Epidermal melanocyte (primary cell): ENCODE results near the gene WDR7.
A peak's percentile ranks its signal among the peaks of the same experiment; 100 is the strongest.

ENCODE experiments used
- DNase-seq: peaks from one replicate; pipeline ENCODE4 v3.0.0; 2011; ENCODE audit warnings: low spot score; ENCODE audit not compliant: insufficient read length

Gene WDR7

DNA sequence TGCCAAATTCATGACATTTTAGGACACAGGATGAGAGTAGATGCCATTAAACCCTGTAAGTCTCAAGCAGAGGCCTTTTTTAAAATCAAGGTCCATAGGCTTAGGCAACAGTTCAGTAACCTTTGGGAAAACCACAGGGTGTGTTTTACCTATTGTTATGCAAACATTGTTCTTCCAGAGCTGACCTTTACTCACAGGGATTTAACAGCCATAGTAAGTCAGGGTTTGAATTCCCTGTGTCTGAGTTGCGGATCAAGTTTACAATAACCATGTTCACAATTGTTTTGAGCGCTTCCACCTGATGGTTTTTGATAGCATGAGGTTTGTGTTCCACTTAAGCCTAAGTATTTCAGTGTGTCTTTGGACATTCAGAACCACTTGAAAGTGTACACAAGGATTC, 335.7 kb downstream of the WDR7 start:
- DNase-seq, result no peak

DNA sequence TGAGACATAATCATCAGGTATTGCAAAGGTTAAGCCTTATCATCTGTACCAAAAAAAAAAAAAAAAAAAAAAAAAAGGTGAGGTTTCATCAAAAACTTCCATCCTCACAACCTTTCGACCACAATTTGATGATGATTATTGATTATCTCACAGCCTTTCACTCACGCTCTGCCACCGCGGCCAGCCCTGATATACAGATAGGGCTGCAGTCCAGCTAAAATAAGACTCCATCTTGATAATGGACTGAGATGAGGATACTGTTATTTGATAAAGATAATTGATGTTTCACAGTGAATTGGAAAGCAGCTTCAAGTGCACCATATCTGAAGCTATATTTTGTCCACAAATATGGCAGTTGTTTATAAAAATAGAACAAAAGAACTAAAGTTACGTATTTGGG, 336.1 kb downstream of the WDR7 start:
- DNase-seq, result no peak

DNA sequence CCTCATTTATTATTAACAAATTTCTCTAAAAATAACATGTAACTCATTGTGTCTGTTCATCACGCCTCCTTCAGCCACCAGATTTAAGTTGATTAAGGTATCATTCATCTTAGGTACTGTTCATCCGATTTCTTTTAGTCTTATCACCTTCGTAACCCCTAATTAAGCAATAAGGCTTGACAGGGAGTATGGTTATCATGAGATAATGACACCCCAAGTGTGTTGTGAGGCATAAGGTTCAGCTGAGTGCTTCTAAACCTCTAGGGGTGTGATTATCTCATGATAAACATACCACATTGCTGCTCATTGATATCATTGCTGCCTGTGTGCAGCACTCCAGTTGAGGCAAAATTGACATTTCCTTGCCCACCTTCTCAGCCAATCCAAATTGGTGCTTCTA, 336.9 kb downstream of the WDR7 start:
- DNase-seq, result no peak

GRCh38 chr18:56990678-56991077, 339.5 kb downstream of the WDR7 start:
- no peak for DNase-seq

DNA sequence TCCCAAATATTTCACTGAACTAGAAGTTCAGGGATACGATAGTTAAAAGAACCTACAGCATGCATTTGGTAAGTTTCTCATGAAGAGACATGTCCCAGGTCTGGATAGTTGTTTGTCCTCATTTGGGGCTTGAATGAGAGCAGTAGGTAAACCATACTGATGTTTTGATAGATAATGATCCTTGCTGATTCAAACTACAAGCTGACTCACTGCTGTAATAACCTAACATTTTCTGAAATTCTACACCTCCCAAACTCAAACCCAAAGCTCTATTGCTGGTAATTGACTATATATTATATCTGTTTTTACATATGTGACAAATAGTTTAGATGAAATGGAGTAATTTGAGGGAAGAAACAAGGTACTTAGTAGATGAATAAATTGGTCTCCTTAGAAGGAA, 341.6 kb downstream of the WDR7 start:
- DNase-seq, result no peak

DNA sequence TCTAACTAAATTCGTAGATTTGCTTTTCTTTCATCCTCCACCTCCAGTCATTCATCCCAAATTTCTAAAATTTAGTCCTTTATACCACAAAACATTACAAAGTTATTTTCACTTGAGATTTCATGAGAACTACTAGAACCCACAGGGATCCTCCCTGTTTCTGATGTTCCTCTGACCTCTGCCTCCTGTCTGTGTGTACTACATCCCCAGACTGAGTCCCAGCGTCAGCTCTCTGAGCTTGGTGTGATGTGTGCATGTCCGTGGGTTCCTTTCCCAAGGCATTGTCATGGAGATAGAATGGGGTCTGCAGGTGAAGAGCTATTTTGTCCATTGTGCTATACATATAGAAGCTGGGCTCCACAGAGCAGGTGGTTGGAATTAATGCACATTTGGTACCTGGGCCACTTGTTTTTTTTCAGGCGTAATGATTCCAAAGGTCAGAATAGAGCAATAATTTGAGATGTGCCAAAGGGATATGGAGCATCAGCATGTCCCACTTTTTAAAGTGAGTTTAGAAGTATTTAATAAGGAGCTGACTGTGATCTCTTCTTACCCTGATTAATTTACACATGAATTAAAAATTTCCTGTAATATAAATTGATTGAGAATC, 344.5 kb downstream of the WDR7 start:
- DNase-seq, result no peak

GRCh38 chr18:56997200-56997599, 346.0 kb downstream of the WDR7 start:
- DNase-seq, result no peak

- DNase-seq, result no peak
These were observed 348.7 kb downstream of the WDR7 start for GRCh38 chr18:56999823-57000222.

DNA sequence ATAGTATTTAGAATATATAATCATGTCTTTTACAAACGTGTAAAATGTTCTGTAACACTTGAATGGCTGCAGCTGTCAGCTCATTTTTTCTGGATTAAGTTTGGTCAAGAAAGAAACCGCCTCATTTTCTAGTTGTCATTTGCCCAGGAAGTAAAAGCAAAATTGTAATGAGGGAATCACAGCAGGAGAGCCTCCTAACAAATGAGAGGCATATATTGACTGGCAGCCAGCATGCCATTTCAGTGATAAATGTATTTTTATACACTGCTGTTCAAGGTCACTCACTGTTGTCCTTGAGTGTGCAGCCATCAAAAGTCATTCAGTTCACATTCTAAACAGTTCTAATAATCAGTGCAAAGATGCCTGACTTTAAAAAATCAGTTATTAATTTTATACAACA, 351.5 kb downstream of the WDR7 start:
- DNase-seq, result no peak

DNA sequence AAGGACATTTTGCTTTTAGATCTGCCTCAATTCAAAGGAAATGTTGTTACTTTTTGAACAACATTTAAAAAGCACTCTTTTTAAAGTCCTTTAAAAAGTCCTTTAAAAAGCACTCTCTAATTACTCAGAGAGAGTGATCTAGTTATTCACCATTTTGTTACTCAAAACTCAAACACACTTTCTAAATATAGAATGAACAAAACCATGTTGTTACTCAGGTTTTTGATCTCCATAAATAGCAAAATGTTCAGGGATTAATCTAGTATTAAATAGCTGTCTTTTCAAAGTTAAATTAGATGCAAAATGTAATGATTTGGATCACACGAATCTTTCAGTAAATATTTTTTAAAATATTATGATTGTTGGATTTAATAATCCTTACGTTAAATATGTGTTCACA, 352.2 kb downstream of the WDR7 start:
- no peak for DNase-seq

DNA sequence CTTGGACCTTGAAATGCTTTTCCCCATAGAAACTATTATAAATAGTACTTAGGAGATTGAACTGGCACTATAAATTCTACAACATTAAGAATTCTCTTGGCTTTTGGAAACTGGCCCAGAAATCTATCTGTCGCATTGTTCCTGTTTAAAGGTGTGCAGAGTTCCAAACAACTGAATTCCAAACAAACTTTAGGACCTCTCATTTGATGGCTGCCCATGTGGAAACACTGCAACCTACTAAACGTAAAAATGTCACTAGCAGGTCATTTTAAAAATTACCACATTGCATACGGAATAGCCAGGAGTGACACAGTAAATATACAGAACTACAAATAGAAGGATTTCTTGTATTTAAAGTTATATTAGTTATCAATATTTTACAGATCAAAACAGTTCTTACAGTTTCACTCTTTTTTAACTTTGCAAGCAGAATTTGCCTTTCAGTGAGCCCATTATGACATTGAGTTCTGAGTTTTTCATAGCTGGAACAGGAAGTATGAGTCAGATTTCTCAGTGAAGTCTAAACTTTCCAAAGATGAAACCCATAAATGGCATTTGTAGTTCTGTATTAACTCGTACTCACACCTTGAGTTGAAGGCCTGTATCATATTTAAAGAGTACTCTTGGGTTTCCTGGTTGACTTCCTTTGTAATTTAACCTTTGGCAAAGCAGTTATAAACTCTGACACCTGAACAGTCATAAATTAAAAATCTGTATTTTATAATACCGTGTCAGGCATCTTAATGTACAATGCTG, 353.4 kb downstream of the WDR7 start:
- peak; percentile 18 for DNase-seq

DNA sequence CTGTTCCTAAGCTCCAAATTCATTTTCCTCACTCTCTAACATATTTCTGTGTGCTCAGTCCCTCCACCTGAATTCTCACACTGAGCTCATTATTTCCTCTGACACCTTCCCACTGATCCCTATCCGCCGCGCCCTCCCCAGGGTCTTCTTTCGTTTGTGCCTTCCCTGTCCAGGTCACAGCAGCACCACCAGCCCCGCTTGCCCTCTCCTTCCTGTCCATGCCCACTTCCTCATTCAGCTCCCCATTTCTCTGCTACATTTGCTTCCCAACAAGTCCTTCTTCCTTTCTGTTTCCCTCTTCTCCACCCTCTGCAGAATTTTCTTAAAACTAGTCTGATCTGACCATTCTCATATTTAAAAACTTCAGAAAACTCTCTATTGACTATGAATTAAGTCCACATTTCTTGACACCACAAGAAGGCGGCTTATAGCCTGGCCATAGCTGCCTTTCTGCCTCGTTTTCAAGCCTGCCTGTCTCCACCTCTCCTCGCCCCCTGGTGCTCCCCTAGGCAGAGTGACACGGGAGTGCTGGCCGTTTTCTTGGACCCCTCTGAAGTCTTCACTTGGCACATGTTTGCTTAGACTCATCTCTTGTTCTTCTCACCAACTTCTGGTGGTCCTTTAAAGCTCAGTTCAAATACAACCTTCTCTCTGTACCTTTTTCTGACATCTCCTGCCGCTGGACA, 357.0 kb downstream of the WDR7 start:
- no peak for DNase-seq

GRCh38 chr18:57009844-57010243, 358.7 kb downstream of the WDR7 start:
- DNase-seq, result no peak

- no peak for DNase-seq
These were observed 363.7 kb downstream of the WDR7 start for GRCh38 chr18:57014772-57015413.

DNA sequence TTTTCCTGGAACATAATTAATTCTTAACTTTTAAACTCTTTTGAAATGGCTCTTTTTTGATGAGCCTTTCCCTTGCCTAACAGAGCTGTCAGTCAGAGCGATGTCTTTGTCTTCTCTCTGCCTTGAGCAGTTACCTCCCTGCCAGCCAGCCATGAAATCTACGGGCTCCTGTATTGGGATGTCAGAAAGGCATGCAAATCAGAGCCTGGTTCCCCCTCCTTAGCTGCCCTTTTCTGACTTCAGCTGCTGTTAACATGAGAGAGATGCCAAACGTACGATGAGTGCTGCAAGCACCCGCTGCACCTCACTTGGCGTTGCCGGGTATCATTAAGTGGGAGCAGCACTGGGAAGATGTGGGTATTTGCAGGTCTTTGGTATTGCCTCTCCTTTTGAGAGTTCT, 364.3 kb downstream of the WDR7 start:
- DNase-seq, result no peak

DNA sequence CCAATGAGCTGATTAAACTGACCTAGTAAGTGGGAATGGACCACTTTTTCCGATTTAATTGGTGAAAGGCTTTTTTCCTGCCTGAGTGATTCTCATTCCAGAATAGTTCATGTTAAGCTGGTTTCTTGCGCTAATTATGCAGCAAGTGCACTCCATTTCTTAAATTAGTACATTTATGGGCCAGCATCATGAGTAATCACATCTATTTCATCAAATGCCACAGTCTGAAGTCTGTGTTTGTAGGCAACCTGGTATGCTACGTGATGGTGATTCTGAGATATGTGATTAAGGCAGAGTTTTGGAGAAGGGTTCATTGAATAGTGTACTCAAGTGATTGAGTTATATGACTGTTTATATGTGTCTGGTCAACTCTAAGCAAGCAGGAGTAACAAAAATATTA, 367.7 kb downstream of the WDR7 start:
- no peak for DNase-seq

DNA sequence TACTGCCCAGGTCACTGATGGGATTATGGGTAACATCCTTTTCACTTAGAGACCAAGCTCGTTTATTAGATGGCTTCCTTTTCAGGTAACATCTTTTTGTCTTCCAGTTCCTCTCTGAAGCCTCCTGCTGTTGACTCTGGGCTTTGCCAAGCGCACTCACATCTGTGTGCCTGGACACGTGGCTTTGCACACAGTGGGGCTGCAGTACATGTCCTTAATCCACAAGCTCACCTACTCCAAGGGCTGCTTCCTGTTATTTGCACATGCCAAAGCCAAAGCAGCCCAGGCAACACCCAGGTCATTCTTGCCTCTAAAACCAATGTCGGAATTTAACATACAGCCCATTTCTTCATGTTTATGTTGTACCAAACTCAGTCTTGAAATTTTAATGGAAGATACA, 371.6 kb downstream of the WDR7 start:
- no peak for DNase-seq

DNA sequence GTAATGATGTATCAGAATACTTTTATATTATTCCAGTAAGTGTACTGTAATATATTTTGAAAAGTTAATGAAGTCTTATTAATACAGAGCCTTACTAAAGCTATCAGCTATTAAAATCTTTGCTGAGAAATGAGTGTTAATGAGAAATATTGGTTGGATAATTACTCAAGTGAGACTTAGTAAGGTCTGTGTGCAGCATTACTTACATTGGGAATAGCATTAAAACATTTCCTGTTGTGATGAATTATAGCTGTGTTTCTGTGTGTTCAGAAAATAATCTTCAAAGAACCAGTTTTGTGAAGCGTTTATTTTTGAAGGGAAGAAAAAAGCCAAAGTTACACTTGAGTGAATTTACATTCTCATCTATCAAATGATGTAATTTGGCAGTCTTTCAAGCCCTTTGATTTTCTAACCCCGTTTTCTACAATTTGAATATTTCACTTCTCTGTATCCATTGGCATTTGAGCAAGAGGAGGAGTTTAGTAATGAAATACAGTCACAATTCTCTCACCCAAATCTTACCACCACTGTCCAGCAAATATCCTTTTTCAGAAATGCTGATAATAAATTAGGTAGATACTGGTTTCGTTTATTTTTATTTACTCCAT, 372.2 kb downstream of the WDR7 start:
- DNase-seq, result no peak

- no peak for DNase-seq
These were observed 374.4 kb downstream of the WDR7 start for GRCh38 chr18:57025540-57025939.

- DNase-seq, result no peak
These were observed 375.2 kb downstream of the WDR7 start for GRCh38 chr18:57026316-57026715.

DNA sequence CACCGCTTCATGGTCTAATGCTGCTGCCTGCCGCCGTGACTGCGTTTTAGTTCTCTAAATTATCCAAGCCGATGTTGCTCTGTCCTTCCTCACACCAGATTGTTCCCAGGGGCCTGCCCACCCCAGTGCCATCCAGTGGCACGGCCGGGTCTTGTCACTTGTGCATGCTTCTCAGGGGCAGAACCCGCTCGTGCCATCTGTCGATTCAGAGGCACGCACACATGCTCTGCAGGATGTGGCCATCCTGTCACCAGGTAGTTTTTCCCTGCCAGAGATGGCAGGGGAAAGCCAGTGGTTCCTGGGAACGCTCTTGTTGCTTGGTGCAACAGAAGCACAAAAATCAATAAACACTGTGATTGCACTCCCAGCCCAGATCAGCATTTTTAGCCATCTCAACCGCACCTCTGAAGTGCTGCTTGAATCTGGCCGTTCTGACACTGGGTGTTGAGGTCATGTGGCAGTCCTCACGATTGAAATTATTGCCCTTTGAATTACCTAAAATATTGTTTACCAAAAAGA, 376.1 kb downstream of the WDR7 start:
- DNase-seq, result no peak

GRCh38 chr18:57029761-57030160, 378.6 kb downstream of the WDR7 start:
- DNase-seq, result no peak
